Mesodermal cell (in vitro differentiated cells): ENCODE measurements around the gene RNF14. TPM values are rescaled to one million over a fixed set of nuclear protein-coding genes. Genes with fewer than 3 reads are reported as not detected.
"Not testable (repeated sequence)": the region's sequence is repeated elsewhere in the genome, so short reads cannot be mapped to it uniquely, and the experiment has no call there.

Experiments
- H3K27ac ChIP-seq: 2 replicates; pipeline ENCODE4 v1.7.0; 2013; ENCODE audit warnings: mild to moderate bottlenecking, low read depth, low read length, moderate library complexity; ENCODE audit not compliant: severe bottlenecking
- H3K36me3 ChIP-seq: 2 replicates; pipeline ENCODE4 v1.7.1; 2013; ENCODE audit warnings: mild to moderate bottlenecking, low read length, moderate library complexity; ENCODE audit not compliant: control insufficient read depth, insufficient read depth
- H3K4me1 ChIP-seq: one replicate; pipeline ENCODE4 v1.7.1; 2013; ENCODE audit warnings: mild to moderate bottlenecking, low read length; ENCODE audit not compliant: insufficient read depth, control insufficient read depth, poor library complexity, severe bottlenecking
- H3K4me3 ChIP-seq: 2 replicates; pipeline ENCODE4 v1.7.0; 2013; ENCODE audit warnings: low read length, control low read depth, mild to moderate bottlenecking; ENCODE audit not compliant: insufficient read depth, poor library complexity, severe bottlenecking; ENCODE audit errors: extremely low read depth
- H3K9me3 ChIP-seq: 2 replicates; pipeline ENCODE4 v1.7.1; 2013; ENCODE audit warnings: mild to moderate bottlenecking, low read length, moderate library complexity; ENCODE audit not compliant: control insufficient read depth
- WGBS, 2 experiments: methylation state at CpG; one replicate each; pipeline ENCODE4 v1.1.5; 2013; ENCODE audit warnings: missing lambda C conversion rate in 2 of 2; ENCODE audit not compliant: insufficient coverage in 2 of 2; 5-methylcytosine and 5-hydroxymethylcytosine counted together
- polyA plus RNA-seq, 2 experiments: library from polyadenylated mRNA; stranded (reverse); fragments of 50-300 nt; gene quantifications; one replicate each; pipeline ENCODE4 v1.2.3, GENCODE V29; 2013

Gene RNF14
- polyA plus RNA-seq (2013, experiment 1 of 2): 44.8 TPM
- polyA plus RNA-seq (2013, experiment 2 of 2): 46.8 TPM

GRCh38 chr5:141968914-141969608 is at the start of gene RNF14:
RNF14 (plus strand) TSS chr5:141969105; CDS start chr5:141973589, 4,484 bp downstream.
- peak within 1 kb of the TSS; percentile 82 for H3K27ac ChIP-seq
- 0 to 1% methylated on average over 52 to 53 of the region's 63 CpGs for WGBS, 2 experiments
- H3K4me1 ChIP-seq: peaks cover 13% of the 10 kb centered on the region
- H3K9me3 ChIP-seq: no peaks in the 10 kb centered on the region
- H3K36me3 ChIP-seq: peaks cover 28% of the 10 kb centered on the region
- peak within 1 kb of the TSS; percentile 84 for H3K4me3 ChIP-seq

- H3K27ac ChIP-seq: no peak overlapping the region
- H3K4me3 ChIP-seq: no peak overlapping the region
- WGBS, 2 experiments: 92 to 95% methylated on average over 8 of the region's 8 CpGs
- H3K36me3 ChIP-seq: no peaks in the 10 kb centered on the region
- peaks cover 9% of the 10 kb centered on the region for H3K4me1 ChIP-seq
- no peaks in the 10 kb centered on the region for H3K9me3 ChIP-seq
These were observed 49.4 kb upstream of the RNF14 start for GRCh38 chr5:141919218-141920119.

- H3K9me3 ChIP-seq: no peaks in the 10 kb centered on the region
- H3K27ac ChIP-seq: no peak overlapping the region
- peaks cover 8% of the 10 kb centered on the region for H3K36me3 ChIP-seq
- no peak overlapping the region for H3K4me3 ChIP-seq
- peaks cover 8% of the 10 kb centered on the region for H3K4me1 ChIP-seq
- WGBS, 2 experiments: 80% methylated on average over 2 of the region's 2 CpGs; no CpG with 5 or more reads in 1 of the 2 experiments
These were observed 48.1 kb upstream of the RNF14 start for GRCh38 chr5:141920771-141921170.

GRCh38 chr5:141922827-141923447 is 46.0 kb upstream of the RNF14 start:
- H3K9me3 ChIP-seq, H3K4me1 ChIP-seq: not testable (repeated sequence)
- Histone ChIP-seq H3K27ac (peak overlapping the region; percentile 97), H3K4me3 (peak overlapping the region; percentile 81), H3K36me3 (peaks cover 29% of the 10 kb centered on the region)
- 71 to 73% methylated on average over 18 to 22 of the region's 28 CpGs for WGBS, 2 experiments

- Histone ChIP-seq H3K36me3 (peaks cover 36% of the 10 kb centered on the region), H3K4me3 (peak within 1 kb of the TSS; percentile 81), H3K27ac (peak within 1 kb of the TSS; percentile 97), H3K9me3 (no peaks in the 10 kb centered on the region), H3K4me1 (peaks cover 8% of the 10 kb centered on the region)
- 0 to 1% methylated on average over 36 to 53 of the region's 53 CpGs for WGBS, 2 experiments
These were observed 45.2 kb upstream of the RNF14 start, which contains the start of gene DELE1 for GRCh38 chr5:141923448-141924313. DELE1 (plus strand) TSS chr5:141923871; CDS start chr5:141923942, 71 bp downstream.

DNA sequence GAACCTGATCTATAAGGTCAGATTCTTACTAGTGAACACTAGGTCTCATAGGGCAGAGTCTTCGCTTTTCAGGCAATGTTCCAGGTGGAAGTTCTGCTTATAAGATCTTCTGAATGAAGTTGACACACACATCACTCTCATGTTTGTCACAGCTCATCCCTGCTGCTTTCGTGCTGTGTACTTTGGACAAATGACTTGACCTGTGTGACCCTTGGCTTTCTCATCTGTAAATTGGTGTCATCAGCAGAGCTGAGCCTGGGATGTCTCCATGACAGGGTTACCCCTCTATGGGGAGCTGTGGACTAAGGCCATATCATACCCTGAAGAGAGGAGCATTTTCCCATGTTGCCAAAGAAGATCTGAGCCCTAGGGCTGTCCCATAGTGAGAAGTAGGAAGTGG is 42.5 kb upstream of the RNF14 start:
- H3K4me1 ChIP-seq: peaks cover 8% of the 10 kb centered on the region
- H3K4me3 ChIP-seq: no peak overlapping the region
- no peaks in the 10 kb centered on the region for H3K9me3 ChIP-seq
- no peak overlapping the region for H3K27ac ChIP-seq
- peaks cover 62% of the 10 kb centered on the region for H3K36me3 ChIP-seq
- WGBS, 2 experiments: 100% methylated on average over 1 of the region's 2 CpGs

GRCh38 chr5:141928051-141928450 is 40.9 kb upstream of the RNF14 start:
- Histone ChIP-seq H3K36me3 (peaks cover 75% of the 10 kb centered on the region), H3K4me3 (no peak overlapping the region), H3K27ac (no peak overlapping the region), H3K4me1 (peaks cover 4% of the 10 kb centered on the region), H3K9me3 (no peaks in the 10 kb centered on the region)
- WGBS, 2 experiments: 98% methylated on average over 6 to 8 of the region's 8 CpGs

DNA sequence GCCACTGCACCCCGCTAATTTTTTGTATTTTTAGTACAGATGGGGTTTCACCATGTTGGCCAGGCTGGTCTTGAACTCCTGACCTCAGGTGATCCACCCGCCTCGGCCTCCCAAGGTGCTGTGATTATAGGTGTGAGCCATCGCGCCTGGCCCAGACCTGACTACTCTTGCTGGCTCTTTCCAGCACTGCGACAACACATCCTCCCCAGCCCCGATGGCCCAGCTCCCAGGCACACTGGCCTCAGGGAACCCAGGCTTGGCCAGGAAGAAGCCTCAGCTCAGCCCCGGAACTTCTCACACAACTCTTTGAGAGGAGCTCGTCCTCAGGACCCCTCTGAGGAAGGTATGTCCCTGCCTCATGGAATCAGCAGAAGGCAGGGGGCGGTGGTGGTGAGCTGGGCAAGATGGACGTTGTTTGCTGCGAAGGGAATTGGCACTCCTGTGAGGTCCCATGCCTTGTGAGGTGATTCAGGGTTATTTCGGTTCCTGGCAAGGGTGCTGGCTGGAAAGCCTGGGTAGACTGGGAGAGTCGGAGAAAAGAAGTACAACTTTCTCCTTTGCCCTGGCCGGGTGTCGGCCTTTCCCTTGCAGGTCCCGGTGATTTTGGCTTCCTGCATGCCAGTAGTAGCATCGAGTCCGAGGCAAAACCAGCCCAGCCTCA is 39.4 kb upstream of the RNF14 start:
- 94 to 96% methylated on average over 17 to 18 of the region's 19 CpGs for WGBS, 2 experiments
- peaks cover 88% of the 10 kb centered on the region for H3K36me3 ChIP-seq

DNA sequence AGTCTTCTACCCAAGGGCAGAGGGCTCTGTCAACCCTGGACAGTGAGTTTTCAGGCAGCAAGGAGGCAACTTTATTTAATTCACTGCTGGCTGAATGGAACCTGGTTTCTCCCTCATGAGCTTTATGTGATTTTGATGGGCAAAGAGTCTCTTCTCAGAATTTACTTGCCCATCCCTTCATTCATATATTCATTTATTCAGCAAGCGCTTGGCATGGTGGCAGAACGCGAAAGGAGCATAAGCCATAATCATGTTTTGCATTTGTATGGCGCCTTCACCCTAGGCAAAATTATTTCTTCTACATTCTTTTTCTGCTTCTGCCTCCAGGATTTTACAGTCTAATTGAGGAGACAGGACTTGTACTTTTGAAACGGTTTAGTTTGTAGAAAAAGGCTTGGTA is 37.2 kb upstream of the RNF14 start:
- Histone ChIP-seq H3K9me3 (no peaks in the 10 kb centered on the region), H3K27ac (no peak overlapping the region), H3K4me3 (no peak overlapping the region), H3K36me3 (peaks cover 91% of the 10 kb centered on the region), H3K4me1 (no peaks in the 10 kb centered on the region)
- 100% methylated on average over 1 of the region's 5 CpGs for WGBS, 2 experiments

More for the DNA sequence above, 39.4 kb upstream of the RNF14 start:
- peaks cover under 1% of the 10 kb centered on the region for H3K4me1 ChIP-seq
- no peak overlapping the region for H3K27ac ChIP-seq
- no peaks in the 10 kb centered on the region for H3K9me3 ChIP-seq
- no peak overlapping the region for H3K4me3 ChIP-seq
